PC-9 (cell line): ENCODE measurements around the gene MIF. TPM values are rescaled to one million over a fixed set of nuclear protein-coding genes. Genes with fewer than 3 reads are reported as not detected.

Source experiments
- BruUV-seq: library from RNA; stranded (reverse); fragments of 400-500 nt; replicated peaks from 2 replicates; lab custom pipeline; 2021; lab: Mats Ljungman, UMichigan
- CTCF ChIA-PET: fragments of 300-600 bp; sonication (Branson Sonifier 250); formaldehyde crosslinking; loops from one replicate; lab custom pipeline; 2022; ENCODE audit warnings: antibody characterized with exemption; lab: Charles Lee
- POLR2A ChIA-PET: fragments of 300-600 bp; sonication (Branson Sonifier 250); formaldehyde crosslinking; loops from one replicate; lab custom pipeline; 2022; ENCODE audit warnings: antibody characterized with exemption; ENCODE audit not compliant: unreplicated experiment; lab: Charles Lee
- DNase-seq, 2 experiments: peaks; one replicate each; pipeline versions ENCODE4 v3.0.0 to v3.0.0-alpha.2; 2015 to 2022; ENCODE audit warnings: mixed read lengths in 1 of 2
- H2AFZ ChIP-seq: fragments of 200-600 bp; sonication (generic); 2 replicates; pipeline ENCODE4 v1.8.1; 2017; ENCODE audit warnings: antibody characterized with exemption
- H3F3A ChIP-seq: fragments of 200-600 bp; sonication (generic); 2 replicates; pipeline ENCODE4 v1.8.1; 2017; ENCODE audit warnings: antibody characterized with exemption, mild to moderate bottlenecking, low read depth; ENCODE audit not compliant: insufficient read depth
- H3K27ac ChIP-seq: fragments of 200-600 bp; sonication (generic); 2 replicates; pipeline ENCODE4 v1.6.1; 2016; ENCODE audit warnings: mixed run types
- H3K27me3 ChIP-seq: fragments of 200-600 bp; sonication (generic); 2 replicates; pipeline ENCODE4 v1.6.1; 2016; ENCODE audit warnings: low read depth, mixed run types; ENCODE audit not compliant: insufficient read depth
- H3K36me3 ChIP-seq: fragments of 200-600 bp; sonication (generic); 2 replicates; pipeline ENCODE4 v1.6.1; 2016; ENCODE audit warnings: low read depth, mixed run types
- H3K4me1 ChIP-seq: fragments of 200-600 bp; sonication (generic); replicated peaks from 2 replicates; pipeline ENCODE4 v1.6.1; 2016; ENCODE audit warnings: mixed run types; ENCODE audit not compliant: insufficient read depth
- H3K4me2 ChIP-seq: fragments of 200-600 bp; sonication (generic); 2 replicates; pipeline ENCODE4 v1.6.1; 2017; ENCODE audit warnings: mixed run types
- H3K4me3 ChIP-seq: fragments of 200-600 bp; sonication (generic); 2 replicates; pipeline ENCODE4 v1.6.1; 2016; ENCODE audit warnings: mixed run types
- H3K79me2 ChIP-seq: fragments of 200-600 bp; sonication (generic); 2 replicates; pipeline ENCODE4 v1.6.1; 2017; ENCODE audit warnings: low read depth, mixed run types
- H3K9me2 ChIP-seq: fragments of 200-600 bp; sonication (generic); 2 replicates; pipeline ENCODE4 v1.8.1; 2017; ENCODE audit warnings: mild to moderate bottlenecking; ENCODE audit not compliant: insufficient read depth
- H3K9me3 ChIP-seq: fragments of 200-600 bp; sonication (generic); 2 replicates; pipeline ENCODE4 v1.8.1; 2016; ENCODE audit warnings: low read depth; ENCODE audit not compliant: insufficient read depth
- H4K20me1 ChIP-seq: fragments of 200-600 bp; sonication (generic); 2 replicates; pipeline ENCODE4 v1.8.1; 2017; ENCODE audit not compliant: insufficient read depth
- CTCF ChIP-seq: fragments of 200-600 bp; sonication (generic); conservative IDR thresholded peaks from 2 replicates; pipeline ENCODE4 v1.6.1; 2017; ENCODE audit warnings: mixed run types, antibody characterized with exemption, mild to moderate bottlenecking, moderate library complexity
- EZH2 ChIP-seq: fragments of 200-600 bp; sonication (generic); IDR thresholded peaks from 2 replicates; pipeline ENCODE4 v1.8.0; 2017; ENCODE audit warnings: antibody characterized with exemption, low read depth
- intact Hi-C: fragments of 100-400 bp; cut with micrococcal nuclease; formaldehyde crosslinking; loops from one replicate; pipeline ENCODE4 v1.10.0; 2022; ENCODE audit not compliant: unreplicated experiment
- total RNA-seq: library from RNA; stranded (reverse); gene quantifications from 2 replicates; pipeline ENCODE4 v1.2.3, GENCODE V29; 2021

MIF gene
- total RNA-seq, 1 experiment from 2014 or later = 695 TPM

- H3K36me3 ChIP-seq = no peaks in the 10 kb centered on the region
- TF ChIP-seq EZH2 (no peak), CTCF (no peak)
- no peaks in the 10 kb centered on the region for H3K9me3 ChIP-seq
- H3K9me2 ChIP-seq = no peaks in the 10 kb centered on the region
- H3K4me3 ChIP-seq = no peak overlapping the region
- no peak overlapping the region for H3K4me2 ChIP-seq
- intact Hi-C loops = no loop called here
- no peaks in the 10 kb centered on the region for H3K79me2 ChIP-seq
- ChIA-PET CTCF (no interaction called here), POLR2A (no interaction called here)
- no peak overlapping the region for H3K27ac ChIP-seq
- H4K20me1 ChIP-seq = no peaks in the 10 kb centered on the region
- no peak overlapping the region for H2AFZ ChIP-seq
- DNase-seq = no peak
- no peaks in the 10 kb centered on the region for H3K27me3 ChIP-seq
- H3F3A ChIP-seq = no peaks in the 10 kb centered on the region
- H3K4me1 ChIP-seq = no peaks in the 10 kb centered on the region
- no TSS peak for BruUV-seq
Measured at GRCh38 chr22:23874871-23875270, 19.3 kb upstream of the MIF start.

GRCh38 chr22:23875801-23876200 is 18.4 kb upstream of the MIF start:
- Histone ChIP-seq H2AFZ (no peak overlapping the region), H3K9me2 (no peaks in the 10 kb centered on the region), H4K20me1 (no peaks in the 10 kb centered on the region), H3K4me2 (no peak overlapping the region), H3K9me3 (no peaks in the 10 kb centered on the region), H3K79me2 (no peaks in the 10 kb centered on the region), H3F3A (no peaks in the 10 kb centered on the region), H3K27me3 (no peaks in the 10 kb centered on the region), H3K4me3 (no peak overlapping the region), H3K36me3 (no peaks in the 10 kb centered on the region), H3K27ac (no peak overlapping the region), H3K4me1 (no peaks in the 10 kb centered on the region)
- POLR2A ChIA-PET = no interaction called here
- DNase-seq = no peak
- no TSS peak for BruUV-seq
- TF ChIP-seq CTCF = no peak
- TF ChIP-seq EZH2 = no peak
- intact Hi-C loops = no loop called here
- CTCF ChIA-PET = no interaction called here

GRCh38 chr22:23877566-23877965 is 16.6 kb upstream of the MIF start:
- ChIA-PET CTCF (no interaction called here), POLR2A (no interaction called here)
- TF ChIP-seq EZH2 = no peak
- no peak for TF ChIP-seq CTCF
- Histone ChIP-seq H3K4me1 (no peaks in the 10 kb centered on the region), H3K4me3 (no peak overlapping the region), H2AFZ (no peak overlapping the region), H3K36me3 (no peaks in the 10 kb centered on the region), H3F3A (no peaks in the 10 kb centered on the region), H3K27me3 (no peaks in the 10 kb centered on the region), H3K9me2 (no peaks in the 10 kb centered on the region), H4K20me1 (no peaks in the 10 kb centered on the region), H3K79me2 (no peaks in the 10 kb centered on the region), H3K4me2 (no peak overlapping the region), H3K9me3 (no peaks in the 10 kb centered on the region), H3K27ac (no peak overlapping the region)
- intact Hi-C loops = no loop called here
- no peak for DNase-seq
- BruUV-seq = no TSS peak
